ENCODE measurements around the gene PRKAG2. TPM values are rescaled to one million over a fixed set of nuclear protein-coding genes. Genes with fewer than 3 reads are reported as not detected.
A peak's percentile ranks its signal among the peaks of the same experiment; 100 is the strongest.
"Not testable (repeated sequence)": the region's sequence is repeated elsewhere in the genome, so short reads cannot be mapped to it uniquely, and the experiment has no call there.

Gene PRKAG2
- total RNA-seq, 1 donor from 2014 or later: 130 TPM

GRCh38 chr7:151800391-151800790, 76.5 kb downstream of the PRKAG2 start:
- Histone ChIP-seq H3K4me3 (no peak overlapping the region), H3K36me3 (no peaks in the 10 kb centered on the region), H3K4me1 (peaks cover 24% of the 10 kb centered on the region), H3K9me3 (replicated peaks) (no peaks in the 10 kb centered on the region), H3K27ac (replicated peaks) (no peak overlapping the region), H3K27me3 (ENCODE audit: low read depth) (no peaks in the 10 kb centered on the region)
- intact Hi-C loops (cut with micrococcal nuclease): no loop called here
- TF ChIP-seq CTCF (IDR thresholded peaks at IDR 0.05; ENCODE audit: borderline replicate concordance): no peak
- peak; percentile 6 for DNase-seq

GRCh38 chr7:151799506-151799905, 77.4 kb downstream of the PRKAG2 start:
- TF ChIP-seq CTCF (IDR thresholded peaks at IDR 0.05; ENCODE audit: borderline replicate concordance): no peak
- DNase-seq: no peak
- Histone ChIP-seq H3K27ac (replicated peaks) (no peak overlapping the region), H3K4me3 (no peak overlapping the region), H3K36me3 (no peaks in the 10 kb centered on the region), H3K4me1 (peaks cover 24% of the 10 kb centered on the region), H3K27me3 (ENCODE audit: low read depth) (no peaks in the 10 kb centered on the region), H3K9me3 (replicated peaks) (no peaks in the 10 kb centered on the region)
- intact Hi-C loops (cut with micrococcal nuclease): no loop called here

- H3K36me3 ChIP-seq: no peaks in the 10 kb centered on the region
- no peak for TF ChIP-seq CTCF (IDR thresholded peaks at IDR 0.05; ENCODE audit: borderline replicate concordance)
Measured at GRCh38 chr7:151798851-151799448, 78.0 kb downstream of the PRKAG2 start.

GRCh38 chr7:151797667-151798307, 79.1 kb downstream of the PRKAG2 start:
- H3K36me3 ChIP-seq; intact Hi-C loops (cut with micrococcal nuclease); H3K9me3 ChIP-seq (replicated peaks); H3K27me3 ChIP-seq (ENCODE audit: low read depth); H3K4me3 ChIP-seq: not testable (repeated sequence)
- Histone ChIP-seq H3K27ac (replicated peaks) (peak overlapping the region; percentile 71), H3K4me1 (peaks cover 31% of the 10 kb centered on the region)
- peak; percentile 73 for DNase-seq

More at GRCh38 chr7:151798851-151799448, 78.0 kb downstream of the PRKAG2 start:
- H3K4me1 ChIP-seq: peaks cover 30% of the 10 kb centered on the region
- intact Hi-C loops (cut with micrococcal nuclease): no loop called here
- H3K27ac ChIP-seq (replicated peaks): peak overlapping the region; percentile 54
- no peak for DNase-seq
- no peaks in the 10 kb centered on the region for H3K27me3 ChIP-seq (ENCODE audit: low read depth)
- H3K4me3 ChIP-seq: no peak overlapping the region
- no peaks in the 10 kb centered on the region for H3K9me3 ChIP-seq (replicated peaks)

GRCh38 chr7:151796871-151797537, 79.9 kb downstream of the PRKAG2 start:
- intact Hi-C loops (cut with micrococcal nuclease): no loop called here
- peak; percentile 16 for DNase-seq
- peaks cover 31% of the 10 kb centered on the region for H3K4me1 ChIP-seq

More at GRCh38 chr7:151796871-151797537, 79.9 kb downstream of the PRKAG2 start:
- H3K27me3 ChIP-seq (ENCODE audit: low read depth): no peaks in the 10 kb centered on the region
- H3K36me3 ChIP-seq: no peaks in the 10 kb centered on the region
- TF ChIP-seq CTCF (IDR thresholded peaks at IDR 0.05; ENCODE audit: borderline replicate concordance): no peak
- peak overlapping the region; percentile 71 for H3K27ac ChIP-seq (replicated peaks)
- H3K9me3 ChIP-seq (replicated peaks): no peaks in the 10 kb centered on the region
- H3K4me3 ChIP-seq: no peak overlapping the region
